ENCODE data around the gene FGF1.

The FGF1 gene

DNA sequence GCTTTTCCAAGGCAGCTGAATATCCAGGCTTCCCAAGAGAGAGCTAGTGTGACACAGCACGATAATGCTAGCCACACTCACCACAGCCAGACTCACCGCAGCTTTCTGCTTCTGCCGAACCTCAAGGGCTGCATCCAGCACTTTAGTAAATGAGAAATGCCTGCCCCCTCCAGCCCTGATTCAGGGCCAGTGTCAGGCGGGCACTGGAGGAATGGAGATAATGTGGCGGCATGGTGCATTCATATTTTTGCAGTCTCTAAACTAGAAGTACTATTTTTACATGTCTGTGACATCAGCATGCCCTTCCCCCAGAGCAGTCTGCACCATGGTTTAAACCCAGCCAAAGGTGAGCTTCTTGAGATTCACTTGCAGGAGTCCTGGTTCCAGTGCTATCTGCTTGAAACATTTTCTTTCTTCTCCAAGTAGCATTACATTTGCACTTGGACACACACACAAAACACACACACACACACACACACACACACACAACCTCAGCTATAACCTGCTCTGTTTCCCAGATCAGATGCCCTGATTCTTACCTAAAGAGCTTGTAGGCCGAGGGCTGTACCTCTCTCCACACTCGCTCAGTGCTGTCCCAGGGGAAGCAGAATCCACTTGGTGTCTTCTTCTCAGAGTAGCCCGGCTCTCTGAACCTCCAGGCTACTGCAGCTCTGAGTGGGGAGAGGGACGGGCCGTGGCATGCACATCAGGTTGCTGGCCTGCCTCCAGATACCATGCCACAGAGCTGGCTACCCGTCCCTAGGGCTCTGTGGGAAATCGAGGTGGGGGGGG is at the start of gene FGF1:
Gene FGF1 (minus strand): TSS at position 673 of the 792 bp plus-strand sequence. CDS start 71,963 bp downstream, outside the sequence.
- DNase-seq (ENCODE audit: low spot score) = no peak

DNA sequence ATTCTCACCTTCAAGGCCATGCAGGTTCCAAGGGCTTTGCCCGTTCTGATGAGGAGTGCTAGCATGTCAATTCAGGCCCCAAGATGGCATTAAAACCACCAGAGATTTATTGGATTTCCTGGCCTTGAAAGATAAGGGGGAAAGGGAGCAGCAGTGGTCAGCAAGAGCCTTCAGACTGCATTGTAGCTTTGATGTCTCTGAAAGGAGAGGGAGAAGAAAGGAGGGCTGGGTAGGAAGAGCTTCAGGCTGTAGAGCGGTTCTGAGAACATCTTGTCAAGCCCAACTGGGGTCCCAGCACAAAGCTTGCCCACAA is 41.8 kb upstream of the FGF1 start:
- no peak for DNase-seq (ENCODE audit: low spot score)

DNA sequence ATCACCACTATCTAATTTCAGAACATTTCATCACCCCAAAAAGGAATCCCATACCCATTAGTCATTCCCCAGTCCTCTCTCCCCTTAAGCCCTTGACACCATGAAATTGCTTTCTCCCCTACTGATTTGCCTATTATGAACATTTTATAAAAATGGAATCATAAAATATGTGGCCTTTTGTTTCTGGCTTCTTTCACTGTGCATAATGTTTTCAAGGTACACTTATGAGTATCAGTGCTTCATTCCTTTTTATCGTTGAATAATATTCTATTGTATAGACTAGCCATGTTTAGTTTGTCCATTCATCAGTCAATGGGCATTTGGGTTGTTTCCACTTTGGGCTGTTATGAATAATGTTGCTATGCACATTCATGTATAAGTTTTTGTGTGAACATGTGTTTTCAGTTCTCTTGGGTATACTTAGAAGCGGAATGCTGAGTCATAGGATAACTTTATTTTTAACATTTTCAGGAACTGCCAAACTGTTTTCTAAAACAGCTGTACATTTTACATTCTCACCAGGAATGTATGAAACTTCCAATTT is 40.4 kb upstream of the FGF1 start:
- no peak for DNase-seq (ENCODE audit: low spot score)

DNA sequence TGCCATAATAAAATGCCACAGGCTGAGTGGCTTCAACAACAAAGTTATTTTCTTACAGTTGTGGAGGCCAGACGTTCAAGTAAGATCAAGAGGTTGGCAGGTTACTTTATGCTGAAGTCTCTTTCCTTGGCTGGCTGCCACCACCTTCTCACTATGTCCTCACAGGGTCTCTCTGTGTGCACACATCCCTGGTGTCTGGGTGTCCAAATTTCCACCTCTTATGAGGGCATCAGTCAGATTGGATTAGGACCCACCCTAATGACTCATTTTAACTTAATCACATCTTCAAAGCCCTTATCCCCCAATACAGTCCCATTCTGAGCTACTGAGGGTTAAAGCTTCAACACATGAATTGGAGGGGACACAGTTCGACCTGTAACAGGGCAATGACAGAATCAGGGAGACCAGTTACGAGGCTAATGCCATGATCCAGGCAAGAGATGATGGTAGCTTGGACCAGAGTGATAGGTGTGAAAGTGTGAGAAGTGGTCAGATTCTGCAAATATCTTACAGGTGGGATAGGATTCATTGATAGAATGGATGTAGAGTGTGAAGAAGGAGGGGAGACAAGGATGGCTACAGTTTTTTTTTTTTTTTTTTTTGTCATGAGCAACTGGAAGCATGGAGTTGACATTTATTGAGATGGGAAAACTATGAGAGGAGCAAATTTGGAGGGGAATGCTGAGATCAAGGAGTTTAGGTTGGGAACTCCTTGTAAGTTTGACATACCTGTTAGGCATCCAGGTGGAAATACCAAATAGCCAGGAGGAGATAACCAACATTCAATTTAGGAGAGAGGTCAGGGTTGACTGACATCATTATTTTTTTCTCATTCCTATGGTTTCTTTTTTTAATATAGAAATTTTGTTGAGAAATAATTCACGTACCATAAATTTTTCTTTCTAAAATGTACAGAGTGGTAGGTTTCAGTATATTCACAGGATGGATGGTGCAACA is 39.6 kb upstream of the FGF1 start:
- DNase-seq (ENCODE audit: low spot score) = no peak

DNA sequence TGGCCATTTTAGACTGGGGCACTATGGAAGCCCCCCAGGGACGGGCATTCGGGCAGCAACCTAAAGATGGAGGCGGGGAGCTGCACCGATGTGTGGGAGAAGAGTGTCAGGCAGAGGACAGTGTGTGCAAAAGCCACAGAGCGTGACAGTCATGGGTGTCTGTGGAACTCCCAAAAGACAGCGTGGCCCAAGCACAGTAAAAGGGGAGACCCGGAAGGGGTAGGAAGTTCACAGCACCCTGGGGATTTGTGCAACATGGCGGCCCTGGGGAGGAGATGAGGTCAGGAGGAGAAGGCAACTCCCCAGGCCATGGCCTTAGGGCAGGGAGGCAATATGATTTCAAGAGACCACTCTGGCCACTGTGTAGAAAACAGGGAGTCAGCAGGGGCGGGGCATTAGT is 38.9 kb upstream of the FGF1 start:
- DNase-seq (ENCODE audit: low spot score) = no peak

DNA sequence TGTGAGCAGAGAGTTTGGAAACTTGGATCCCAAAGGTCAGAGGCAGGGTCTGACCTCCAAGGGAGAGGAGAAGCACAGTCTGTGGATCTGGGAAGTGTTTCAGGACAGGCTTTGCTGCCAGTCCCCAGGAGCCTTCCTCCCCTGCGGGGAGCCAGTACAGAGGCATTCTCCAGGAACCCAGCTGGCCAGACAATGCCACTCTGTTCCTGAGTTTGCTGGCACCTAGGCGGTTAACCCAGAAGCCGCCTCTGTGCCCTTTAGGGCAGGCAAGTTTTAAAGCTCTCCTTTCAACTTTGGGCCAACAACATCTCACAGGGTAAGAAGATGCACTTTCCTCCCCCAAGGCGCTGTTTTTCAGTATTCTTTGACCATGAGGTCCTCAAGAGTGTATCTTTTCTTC is 37.0 kb upstream of the FGF1 start:
- DNase-seq (ENCODE audit: low spot score) = no peak

DNA sequence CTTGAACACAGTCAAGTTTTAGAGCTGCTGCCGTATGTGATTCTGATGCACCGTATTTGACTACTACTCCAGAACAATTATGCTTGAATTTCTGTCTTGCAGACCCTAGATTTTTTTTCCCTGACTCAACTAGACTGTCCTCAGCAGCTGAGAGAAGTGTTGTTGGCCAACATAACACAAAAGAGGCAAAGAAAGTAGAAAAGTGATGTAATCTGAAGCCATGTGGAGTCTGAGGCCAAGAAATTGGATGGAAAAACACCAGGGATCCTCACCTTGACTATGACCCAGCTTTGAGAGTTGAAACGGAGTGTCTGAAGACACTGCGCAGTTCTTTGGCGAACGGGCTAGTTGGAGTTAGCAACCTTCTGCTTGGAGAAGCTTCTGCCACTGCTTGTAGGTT is 36.3 kb upstream of the FGF1 start:
- DNase-seq (ENCODE audit: low spot score) = no peak

DNA sequence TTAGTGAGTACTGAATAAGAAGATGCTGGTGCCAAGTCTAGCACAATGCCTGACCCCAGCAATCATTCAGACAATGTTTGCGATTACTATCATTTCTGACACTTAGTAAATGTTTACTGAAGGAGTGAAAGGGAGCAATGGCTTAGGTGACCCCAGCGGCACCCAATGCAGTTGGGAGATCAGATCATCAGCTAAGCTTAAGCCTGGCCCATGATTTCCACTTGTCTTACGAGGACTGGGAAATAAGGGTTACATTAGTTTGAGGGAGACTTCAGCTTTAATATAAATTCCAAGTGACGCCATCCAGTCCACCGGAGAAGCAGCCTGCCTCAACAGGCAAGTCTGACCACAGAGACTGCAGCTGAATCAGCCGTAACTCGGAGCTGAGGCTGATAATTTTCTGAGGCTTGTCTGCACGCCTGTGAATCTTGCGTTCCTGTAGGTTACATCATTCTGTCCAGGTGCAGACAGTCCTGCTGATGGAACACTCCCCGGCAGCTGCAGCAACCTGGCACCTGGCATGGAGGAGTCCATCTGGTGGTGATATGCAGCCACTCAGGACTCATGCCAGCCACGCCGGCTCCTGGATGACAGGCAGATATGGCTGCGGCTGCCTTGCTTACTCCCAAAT is 34.9 kb upstream of the FGF1 start:
- DNase-seq (ENCODE audit: low spot score) = no peak

DNA sequence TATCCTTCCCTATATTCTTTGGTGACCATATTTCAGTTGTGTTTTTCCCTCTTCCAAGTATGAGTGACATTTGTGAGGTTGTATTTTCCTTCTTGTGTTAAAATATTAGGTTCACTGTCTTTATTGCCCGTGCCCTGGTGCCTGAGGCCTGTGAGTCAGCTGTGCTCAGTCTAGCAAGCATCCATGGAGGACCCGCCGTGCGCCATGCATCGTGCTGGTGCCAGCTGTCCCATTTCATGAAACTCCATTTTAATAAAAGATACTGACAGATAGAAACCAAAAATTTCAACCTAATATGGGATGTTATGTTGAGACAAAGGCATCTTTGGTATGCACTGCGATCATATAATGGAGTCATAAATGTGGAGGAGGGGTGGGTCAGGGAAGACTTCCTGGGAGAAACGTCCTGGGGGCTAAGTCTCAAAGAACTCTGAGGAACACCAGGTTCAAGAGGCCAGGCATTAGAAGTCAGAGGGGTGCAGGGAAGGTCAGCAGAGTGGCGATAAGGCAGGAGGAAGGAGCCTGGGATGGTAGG is 34.0 kb upstream of the FGF1 start:
- DNase-seq (ENCODE audit: low spot score) = no peak

DNA sequence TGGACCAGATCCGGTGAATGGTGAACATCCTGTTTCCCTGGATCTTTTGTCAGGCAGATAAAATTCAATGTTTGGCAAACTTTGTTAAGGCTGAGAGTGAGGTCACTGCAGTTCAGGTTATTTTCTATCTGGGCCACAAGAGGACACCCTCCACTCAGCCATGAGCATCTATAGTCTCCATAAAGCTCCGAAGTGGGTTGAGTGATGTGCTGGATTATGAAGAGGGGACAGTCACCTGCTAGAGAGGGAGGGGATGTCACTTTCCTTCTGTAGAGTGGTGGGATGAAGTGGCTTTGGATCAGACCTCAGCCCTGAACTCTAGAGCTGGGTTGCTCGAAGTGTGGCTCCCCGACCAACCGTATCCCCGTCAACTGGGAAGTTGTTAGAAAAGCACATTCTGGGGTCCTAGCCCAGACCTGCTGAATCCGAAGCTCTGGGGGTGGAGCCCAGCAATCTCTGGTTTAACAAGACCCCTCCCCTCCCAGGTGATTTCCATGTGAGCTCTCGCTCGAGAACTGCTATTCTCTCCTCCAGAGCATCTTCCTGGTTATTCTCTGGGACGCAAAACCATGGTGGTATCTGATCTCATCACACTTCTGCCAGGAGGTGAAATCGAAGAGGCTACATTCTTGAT is 31.8 kb upstream of the FGF1 start:
- no peak for DNase-seq (ENCODE audit: low spot score)

DNA sequence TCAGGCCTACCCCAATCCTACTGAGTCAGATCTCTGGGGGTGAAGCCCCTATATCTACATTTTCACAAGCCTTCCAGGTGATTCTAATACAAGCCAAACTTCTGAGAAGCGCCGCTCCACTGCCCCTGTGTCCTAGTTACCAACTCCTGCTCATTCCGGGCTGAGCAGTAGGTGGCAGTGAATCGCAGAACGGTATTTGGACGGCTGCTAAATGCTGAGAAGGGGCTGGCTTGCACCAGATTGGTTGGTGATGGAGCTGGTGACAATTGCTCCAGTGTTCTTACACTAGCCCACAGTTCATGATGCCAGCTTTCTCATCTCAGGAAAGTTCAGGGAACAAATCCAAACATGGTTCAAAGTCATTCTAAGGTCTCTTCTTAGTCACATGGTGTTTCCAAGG is 31.1 kb upstream of the FGF1 start:
- DNase-seq (ENCODE audit: low spot score) = no peak

DNA sequence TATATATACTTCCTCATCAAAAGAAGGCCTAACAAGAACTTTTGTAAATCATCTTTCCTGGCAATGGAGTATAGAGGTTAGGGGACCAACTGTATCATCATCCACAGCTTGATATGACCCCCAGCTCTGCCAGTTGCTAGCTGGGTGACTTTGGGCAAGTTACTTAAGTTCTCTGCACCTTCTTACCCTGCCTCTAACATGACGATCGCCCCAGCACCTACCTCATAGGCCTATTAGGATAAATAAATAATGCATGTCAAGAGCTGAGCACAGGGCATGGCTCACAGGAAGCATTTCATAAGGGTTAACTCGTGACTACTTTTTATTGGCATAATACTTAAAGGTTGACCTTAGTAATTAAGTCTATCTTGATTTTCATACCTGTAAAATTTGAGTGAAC is 29.4 kb upstream of the FGF1 start:
- no peak for DNase-seq (ENCODE audit: low spot score)

DNA sequence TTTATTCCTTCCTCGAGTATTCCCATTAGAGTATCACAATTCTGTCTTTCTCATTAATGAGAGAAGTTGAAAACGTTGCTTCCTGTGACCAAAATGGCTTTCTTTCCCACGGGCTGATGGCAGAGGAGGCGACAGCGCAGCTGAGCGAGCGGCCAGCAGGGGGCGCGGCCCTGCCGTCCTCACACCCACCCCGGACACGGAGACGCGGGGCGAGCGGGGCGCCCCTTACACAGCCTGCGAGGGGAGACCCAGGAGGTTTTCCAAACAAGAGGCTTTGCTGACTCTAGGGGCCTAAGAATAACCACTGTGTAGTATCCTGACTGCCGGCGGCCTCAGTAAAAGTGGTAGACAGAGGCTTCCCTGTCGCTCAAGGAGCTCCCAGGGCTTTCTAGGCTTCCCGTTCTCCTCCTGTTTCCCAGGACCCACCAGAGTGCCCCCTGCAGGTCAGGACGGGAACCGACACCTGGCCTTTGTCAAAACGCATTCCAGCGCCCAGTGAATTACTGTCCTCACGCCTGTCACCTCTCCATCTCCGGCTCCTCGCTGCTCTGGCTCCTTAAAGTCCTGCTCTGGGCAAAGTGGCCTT is 27.3 kb upstream of the FGF1 start:
- DNase-seq (ENCODE audit: low spot score) = peak; percentile 83

DNA sequence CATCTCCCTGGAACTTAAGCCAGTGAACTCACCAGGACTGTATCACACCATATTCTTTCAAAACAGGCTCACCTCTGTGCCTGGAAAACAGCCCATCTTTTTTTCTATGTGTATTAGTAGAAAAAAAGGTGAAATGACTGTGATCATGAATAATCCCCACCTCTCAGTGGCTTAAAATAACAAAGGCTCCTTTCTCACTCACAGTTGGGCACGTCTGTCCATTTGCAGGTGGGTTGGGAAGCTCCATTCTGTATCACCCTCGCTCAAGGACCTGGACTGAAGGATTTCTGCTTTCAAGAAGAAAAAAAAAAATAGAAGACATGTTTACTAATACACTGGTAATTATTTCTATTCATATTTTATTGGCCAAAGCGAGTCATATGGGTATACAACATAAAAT is 17.3 kb upstream of the FGF1 start:
- no peak for DNase-seq (ENCODE audit: low spot score)

DNA sequence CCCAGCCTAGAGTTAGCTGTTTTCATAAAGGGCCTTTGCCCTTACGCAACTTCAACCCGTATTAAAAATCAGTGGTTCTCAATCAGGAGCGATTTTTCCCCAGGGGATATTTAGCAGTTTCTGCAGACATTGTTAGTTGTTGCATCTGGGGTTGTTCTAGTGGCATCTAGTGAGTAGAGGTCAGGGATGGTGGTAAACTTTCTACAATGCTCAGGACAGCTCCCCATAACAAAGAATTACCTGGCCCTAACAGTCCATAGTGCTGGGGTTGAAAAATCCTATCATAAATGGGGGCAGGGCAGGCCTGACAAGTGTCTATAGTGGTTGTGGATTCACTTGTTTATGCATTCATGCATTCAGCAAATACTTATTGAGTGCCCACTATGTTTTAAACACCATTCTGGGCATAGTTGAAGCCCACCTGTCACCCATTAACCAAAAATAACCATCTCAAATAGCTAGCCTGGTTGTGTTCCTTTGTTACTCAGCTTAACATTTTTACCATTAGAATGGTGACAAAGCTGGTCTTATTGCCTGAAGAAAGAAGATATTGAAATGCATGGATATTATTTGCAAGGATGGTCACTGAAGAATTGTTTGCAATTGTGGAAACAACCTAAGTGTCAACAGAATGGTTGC is 15.9 kb upstream of the FGF1 start:
- DNase-seq (ENCODE audit: low spot score) = no peak

DNA sequence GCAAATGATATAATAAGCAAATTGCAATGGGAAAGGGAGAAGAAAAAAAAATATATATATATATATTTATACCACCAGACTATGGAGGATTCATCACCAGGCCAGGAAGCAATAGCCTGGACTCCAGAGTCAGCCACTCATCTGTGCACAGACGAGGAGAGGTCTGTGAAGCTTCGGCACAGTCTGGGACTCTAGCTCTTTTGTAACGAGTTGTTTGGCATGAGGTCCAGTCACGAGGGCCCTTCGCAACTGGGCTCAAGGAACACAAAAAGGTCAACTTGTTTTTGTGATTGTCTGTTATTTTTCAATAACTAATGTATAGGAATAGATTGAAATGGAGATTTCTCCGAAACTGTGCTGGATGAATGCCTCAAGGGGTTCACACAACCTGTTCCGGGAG is 14.7 kb upstream of the FGF1 start:
- DNase-seq (ENCODE audit: low spot score) = no peak

DNA sequence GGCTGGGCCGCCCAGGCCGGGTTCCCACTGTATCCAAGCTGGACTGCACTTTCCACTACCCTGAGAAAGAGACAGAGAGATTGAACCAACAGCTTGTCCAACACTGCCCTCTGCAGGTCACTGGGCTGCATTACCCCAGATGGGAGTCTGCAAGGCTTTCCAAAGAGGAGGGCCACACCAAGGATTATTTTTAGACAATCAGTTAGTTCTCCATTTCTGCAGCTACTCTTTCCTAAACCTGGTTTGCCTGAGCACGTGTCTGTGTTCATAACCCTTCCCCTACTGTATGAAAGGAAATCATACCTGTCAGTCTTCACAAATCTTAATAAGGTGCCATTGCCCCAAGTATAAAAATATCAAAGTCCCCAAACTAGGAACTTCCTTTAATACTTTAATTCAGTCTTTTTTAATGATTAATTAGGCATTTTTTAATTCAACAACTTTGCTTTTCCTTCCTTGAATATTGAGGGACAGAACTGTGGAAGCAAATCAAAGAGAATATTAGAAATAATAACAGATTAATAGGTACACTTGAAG is 13.4 kb upstream of the FGF1 start:
- DNase-seq (ENCODE audit: low spot score) = peak; percentile 71

DNA sequence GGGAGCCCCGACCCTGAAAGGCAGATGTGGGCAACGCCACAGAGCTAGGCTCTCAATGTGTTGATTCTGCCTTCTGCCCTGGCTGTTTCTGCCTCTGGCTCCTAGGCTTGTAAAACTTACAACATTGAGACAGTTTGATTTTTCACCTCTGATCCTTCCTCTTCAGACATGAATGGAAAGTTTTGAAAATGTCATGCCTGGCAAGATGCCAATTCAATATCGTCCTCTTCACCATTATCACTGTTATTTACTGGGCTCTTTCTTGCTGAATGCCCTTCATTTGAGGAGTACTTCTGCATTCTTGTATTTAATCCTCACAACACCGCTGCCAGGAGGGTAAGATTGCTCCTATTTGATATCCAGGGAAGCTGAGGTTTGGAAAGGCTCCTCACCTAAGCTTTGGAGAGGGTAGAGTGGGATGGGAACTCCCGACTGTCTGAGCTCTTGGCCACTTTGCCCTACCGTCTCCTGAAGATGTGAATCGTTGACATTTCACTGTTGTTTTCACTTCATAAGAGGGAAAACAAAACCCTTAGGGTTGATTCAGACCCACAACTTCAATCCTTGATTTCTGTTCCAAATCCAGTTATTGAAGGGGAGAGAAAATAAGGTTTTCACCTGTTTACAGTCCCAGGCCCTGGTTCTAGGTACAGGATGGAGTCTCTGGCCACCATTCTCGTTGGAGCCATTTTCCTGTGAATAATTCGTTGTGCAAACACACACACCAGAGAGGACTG is 12.7 kb upstream of the FGF1 start:
- no peak for DNase-seq (ENCODE audit: low spot score)

DNA sequence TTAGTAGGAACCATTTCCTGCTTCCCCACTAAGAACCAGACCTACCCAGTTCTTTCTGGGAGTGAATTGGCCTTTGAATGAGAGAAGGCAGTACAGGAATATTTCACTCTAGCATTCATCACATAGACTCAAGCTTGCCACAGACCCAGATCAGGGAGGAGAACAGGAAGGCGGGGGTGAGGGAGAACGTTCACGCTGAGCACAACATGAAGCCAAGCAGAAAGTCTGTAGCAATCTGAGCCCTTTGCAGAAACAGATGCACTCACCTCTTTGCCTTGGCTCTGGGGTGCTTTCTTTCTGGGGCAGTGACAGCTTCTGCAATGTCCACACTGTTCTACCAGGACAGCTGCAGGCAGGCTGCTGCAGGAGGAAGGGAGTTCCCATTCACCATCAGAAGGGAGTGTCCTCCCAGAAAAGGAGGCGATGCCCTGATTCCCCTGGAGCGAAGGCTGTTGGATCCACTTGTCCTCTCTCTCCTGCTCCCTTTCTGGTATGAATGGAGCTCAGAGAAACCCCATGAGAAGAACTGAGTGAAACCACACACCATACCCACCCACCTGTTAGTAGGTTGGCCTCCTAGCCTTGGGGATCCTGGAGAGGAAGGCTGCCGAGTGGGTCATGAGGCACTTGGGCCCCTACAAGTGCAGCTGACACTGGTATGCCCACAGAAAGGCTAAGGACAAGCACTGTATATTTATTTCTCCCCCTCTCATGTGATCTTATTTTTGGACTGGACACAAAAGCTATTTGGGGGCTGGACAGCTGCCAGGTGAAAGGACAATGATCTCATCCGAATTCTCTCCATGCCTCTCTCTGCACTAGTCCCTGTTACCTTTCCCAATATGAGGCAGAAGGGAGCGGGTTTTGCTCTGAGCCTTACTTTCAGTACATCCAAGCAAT is 11.7 kb upstream of the FGF1 start:
- DNase-seq (ENCODE audit: low spot score) = no peak
